NCI-H2029 treated with DMSO at 0.1 percent for 48 hours (cell line): Measurements from ENCODE around the gene ZNF428.
"Not testable (repeated sequence)": the region's sequence is repeated elsewhere in the genome, so short reads cannot be mapped to it uniquely, and the experiment has no call there.

ENCODE experiments used
- DNase-seq: peaks from one replicate; lab custom pipeline; 2025; lab: John Stamatoyannopoulos, UW

Gene ZNF428

DNA sequence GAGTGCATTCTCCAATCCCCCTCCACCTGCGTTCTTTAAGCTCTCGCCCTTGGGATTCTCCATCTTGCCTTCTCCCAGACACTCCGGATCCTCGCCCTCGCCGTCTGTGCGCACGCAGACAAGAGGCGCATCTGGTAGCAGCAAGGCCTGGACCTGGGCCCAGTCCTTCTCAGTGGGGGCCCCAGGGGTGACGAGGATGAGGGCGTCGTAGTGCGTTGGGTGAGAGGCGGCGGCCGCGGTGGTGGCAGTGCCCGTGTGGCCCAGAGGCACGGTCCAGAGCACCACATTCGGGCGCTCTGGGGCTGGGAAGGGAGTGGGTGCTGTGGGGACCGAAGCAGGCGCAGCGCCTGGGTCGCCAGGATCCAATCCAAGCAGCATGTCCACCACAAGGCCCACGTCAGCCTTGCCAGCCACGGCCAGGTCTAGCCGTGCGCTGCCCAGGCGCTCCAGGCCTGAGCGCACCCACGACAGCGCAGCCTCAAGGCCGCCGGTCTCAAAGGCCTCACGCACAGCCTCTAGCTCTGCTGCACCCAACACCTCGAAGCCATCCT is 26.6 kb downstream of the ZNF428 start:
- no peak for DNase-seq

DNA sequence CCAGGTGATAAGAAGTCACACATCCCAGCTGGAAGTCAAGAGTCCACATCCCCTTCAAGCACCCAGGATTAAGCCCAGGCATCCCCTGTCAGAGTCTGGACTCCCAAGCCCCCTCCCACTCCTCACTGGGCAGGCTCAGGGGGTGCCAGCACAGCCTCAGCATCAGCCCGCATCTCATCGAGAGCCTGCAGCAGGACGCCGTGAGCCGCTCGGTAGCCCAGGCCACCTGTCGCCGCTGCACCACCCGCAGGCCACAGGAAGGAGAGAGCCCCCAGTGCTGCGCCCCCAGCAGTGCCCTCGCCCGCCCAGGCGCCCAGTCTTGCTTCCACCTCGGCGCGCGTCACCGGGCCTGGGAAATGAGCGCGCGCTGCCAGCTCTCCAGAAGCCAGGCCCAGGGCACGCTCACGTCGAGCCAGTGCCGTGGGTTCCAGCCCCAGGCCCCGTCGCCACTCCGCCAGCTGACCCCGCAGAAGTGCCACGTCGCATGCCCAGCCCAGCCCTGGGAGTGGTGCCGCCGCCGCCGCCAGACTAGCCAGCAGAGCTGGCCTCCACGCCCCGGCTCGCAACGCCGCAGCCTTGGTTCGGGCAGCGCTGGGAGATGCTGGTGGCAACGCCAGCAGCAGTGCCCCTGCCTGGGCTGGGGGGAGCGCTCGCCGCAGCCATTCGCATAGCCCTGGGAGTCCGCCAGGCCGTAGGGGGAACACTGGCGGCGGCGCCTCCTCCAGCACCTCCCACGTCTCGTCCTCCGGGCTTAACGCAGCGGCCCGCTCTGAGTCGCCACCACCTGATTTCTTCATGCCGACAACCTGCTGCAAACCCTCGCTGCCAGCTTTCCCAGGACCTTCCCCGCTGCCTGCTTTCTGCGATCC is 27.3 kb downstream of the ZNF428 start:
- DNase-seq, result no peak

GRCh38 chr19:43589678-43590077 is 29.8 kb downstream of the ZNF428 start:
- DNase-seq, result no peak

GRCh38 chr19:43589277-43589676 is 30.2 kb downstream of the ZNF428 start:
- no peak for DNase-seq

- not testable (repeated sequence) for DNase-seq
Measured at GRCh38 chr19:43587029-43587428, 32.4 kb downstream of the ZNF428 start.

DNA sequence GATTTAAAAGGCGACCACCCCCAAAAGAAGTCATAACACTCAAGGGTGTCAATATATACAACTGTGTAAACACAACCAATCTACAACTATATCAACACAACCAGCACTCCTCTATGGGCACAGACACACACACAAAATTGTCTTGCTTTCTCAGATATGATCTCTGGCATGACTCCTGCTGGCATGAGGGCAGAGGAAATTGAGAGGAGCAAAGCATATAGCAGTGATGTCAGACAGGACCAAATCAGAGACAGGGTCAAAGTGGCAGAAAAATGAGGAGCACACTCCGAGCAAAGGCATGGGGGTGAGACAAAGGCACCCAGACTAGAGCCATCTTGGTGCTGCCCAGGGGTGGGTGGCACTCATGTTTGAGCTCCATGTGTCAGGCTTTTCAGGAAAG is 33.1 kb downstream of the ZNF428 start:
- no peak for DNase-seq

DNA sequence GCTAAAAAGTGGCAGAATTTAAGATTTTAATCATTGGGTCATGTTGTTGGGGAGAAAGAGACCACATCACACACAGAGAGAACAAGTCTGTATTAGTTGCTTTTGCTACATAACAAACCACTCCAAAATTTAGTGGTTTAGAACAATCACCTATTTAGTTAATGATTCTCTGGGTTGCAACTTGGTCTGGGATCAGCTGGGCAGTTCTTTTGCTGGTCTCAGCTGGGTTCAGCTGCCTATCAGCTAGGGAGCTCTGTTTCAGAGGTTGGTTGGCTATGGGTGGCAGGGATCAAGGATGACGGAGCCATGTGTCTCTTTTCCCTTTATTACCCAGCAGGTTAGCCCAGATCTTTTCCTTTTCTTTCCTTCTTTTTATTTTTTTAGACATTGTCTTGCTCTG is 34.9 kb downstream of the ZNF428 start:
- DNase-seq, result no peak

- no peak for DNase-seq
Measured at GRCh38 chr19:43582495-43582894, 36.9 kb downstream of the ZNF428 start.

GRCh38 chr19:43581467-43581866 is 38.0 kb downstream of the ZNF428 start:
- no peak for DNase-seq

- DNase-seq, result no peak
Measured at GRCh38 chr19:43578787-43579186, 40.6 kb downstream of the ZNF428 start.

DNA sequence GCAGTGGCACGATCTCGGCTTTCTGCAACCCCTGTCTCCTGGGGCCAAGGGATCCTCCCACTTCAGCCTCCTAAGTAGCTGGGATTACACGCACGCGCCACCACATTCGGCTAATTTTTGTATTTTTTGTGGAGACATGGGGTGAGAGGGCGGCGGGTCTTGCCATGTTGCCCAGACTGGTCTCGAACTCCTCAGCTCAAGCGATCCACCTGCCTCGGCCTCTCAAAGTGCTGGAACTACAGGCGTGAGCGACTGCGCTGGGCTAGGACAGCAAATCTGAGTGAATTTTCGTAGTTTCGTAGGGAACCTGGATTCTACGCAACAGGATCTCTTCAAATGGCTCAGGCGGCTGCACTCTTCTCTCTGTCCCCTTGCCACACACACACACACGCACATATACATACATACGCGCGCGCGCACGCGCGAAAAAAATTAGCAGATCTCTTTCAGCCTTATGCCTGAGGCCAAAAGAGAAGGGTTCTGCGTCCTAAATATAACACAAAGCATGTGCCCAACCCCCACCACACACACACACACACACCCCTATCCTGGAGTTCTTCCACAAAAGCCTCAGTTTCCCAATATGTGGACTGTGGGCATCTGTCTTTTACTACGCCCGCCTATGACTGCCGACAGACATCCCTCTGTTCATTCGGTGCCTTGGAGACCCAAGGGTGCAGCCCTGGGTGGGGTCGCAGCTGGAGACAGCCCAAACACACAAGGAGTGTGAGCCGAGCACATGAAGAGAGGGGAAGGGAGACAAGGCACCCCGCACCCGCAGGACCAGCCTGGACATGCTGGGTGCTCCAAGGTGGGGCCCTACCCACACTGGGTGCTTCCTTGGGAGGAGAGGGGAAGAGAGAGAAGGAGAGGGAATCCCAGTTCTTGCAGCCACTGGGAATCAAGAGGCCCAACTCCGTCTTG is 43.2 kb downstream of the ZNF428 start:
- no peak for DNase-seq

DNA sequence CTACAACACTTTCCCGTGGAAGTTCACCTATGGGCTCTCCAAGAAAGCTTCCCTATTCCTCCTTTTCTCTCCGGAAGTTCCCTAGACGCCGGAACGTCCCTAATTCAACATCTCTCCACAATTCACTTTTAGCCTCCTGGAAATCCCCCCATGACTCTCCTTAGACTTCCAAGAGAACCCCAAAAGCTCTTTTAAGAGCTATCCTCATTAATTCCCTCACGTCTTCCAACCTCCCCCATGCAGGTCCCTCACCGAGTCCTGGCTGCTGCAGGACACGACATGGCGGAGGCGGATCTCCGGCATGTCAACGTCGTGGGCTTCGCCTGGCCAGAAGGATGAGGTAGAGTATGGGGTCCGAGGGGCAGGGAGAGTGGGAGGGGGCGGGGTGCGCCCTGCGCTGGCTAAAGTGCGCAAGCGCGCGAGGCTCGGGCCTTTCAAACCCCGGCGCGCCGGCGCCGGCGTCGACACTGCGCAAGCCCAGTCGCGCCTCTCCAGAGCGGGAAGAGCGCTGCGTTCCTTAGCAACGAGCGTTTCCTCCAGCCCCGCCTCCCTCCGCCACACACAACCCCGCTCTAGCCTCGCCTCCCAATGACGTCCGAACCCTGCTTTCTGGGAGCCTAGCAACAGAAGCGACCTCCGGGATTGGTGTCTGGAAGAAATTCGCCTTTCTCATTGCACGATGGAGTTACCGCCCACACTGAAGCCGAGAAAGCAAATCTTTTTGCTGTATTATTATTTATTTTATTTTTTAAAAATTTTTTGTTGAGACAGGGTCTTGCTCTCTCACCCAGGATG is 44.1 kb downstream of the ZNF428 start, which contains the start of the genes PINLYP and XRCC1:
TSS of gene PINLYP (plus strand) at position 646 of the 795 bp plus-strand sequence. CDS start 1,391 bp downstream, outside the sequence.
TSS of gene XRCC1 (minus strand) at position 372 of the 795 bp plus-strand sequence. CDS start at position 303, 69 bp downstream.
- peak; percentile 97 for DNase-seq

DNA sequence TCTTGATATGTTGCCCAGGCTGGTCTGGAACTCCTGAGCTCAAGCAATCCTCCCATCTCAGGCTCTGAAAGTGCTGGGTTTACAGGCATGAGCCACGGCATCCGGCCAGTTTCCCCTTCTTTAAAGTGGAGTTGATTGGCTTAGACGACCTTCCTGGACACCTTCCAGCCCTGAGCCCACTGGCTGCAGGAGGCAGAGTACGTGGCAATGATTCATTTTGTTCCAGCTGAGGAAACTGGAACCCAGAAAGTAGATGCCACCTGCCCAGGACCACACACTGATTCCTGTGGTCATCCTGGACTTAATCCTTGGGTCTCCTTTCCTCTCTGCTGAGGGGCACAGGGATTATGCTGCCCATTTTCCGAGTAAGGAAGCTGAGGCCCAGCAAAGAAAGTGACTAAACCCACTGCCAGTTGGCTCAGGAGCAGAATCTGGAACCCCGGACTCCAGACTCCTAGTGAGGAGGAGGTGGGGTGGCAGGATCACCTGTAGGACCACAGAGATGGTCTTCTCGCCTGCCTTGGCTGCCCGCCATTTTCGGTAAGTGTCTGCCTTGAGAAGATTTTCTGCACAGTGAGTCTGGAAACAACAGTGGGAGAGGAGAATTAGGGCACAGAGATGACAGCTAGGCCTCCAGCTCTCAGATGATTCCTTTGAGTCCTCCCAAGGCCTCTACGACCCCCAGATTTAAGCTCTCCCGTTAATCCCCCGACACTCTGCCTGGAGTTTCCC is 44.8 kb downstream of the ZNF428 start:
- peak; percentile 22 for DNase-seq

- peak; percentile 81 for DNase-seq
Measured at GRCh38 chr19:43572171-43572588, 47.2 kb downstream of the ZNF428 start.

DNA sequence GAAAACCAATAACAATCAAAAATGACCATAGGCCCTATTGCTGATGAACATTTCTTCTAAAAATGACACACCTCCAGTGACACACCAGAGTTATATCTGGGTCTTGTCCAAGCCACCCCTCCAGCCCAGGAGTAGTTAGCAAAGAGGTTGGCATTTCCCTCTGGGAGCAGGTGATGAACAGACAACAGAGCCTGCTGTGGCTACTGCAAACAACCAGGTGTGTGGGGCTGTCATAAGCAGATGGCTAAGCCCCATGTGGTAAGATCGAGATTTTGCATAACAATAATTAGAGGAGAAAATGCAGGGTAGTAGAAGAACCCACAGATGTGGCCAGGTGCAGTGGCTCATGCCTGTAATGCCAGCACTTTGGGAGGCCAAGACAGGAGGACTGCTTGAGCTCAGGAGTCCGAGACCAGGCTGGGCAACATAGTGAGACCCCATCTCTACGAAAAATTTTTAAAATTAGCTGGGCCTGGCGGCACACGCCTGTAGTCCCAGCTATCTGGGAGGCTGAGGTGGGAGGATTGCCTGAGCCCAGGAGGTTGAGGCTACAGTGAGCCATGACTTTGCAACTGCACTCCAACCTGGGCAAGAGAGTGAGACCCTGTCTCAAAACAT is 49.1 kb downstream of the ZNF428 start:
- peak; percentile 78 for DNase-seq

- DNase-seq, result no peak
Measured at GRCh38 chr19:43569657-43570056, 49.8 kb downstream of the ZNF428 start.

GRCh38 chr19:43564800-43565199 is 54.6 kb downstream of the ZNF428 start:
- no peak for DNase-seq

DNA sequence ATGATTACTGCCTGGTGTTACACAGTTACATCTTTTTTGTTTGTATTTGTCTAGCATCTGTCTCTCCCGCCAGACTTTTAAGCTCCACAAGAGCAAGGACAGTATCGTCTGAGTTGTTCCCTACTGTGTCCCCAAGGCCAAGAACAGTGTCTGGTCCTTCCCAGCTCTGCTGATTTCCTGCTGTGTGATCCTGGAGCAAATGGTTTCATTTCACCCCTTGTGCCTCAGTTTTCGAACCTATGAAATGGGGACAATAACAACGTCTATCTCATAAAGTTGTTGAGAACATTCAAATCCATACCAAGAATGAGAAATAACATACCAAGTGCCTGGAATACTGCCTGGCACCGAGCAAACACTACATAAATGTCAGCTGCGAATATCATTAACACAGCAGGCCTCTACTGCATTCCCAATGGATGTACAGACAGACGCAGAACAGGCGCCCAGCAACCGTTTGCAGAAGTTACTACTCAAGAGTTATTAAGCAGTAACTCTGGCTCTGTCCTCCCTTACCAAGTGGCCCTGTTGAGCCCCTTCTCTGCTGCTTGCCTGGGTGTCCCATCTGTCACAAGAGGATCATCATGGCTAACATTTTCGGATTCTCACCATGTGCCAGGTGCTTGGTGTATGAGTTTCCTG is 55.5 kb downstream of the ZNF428 start:
- no peak for DNase-seq

DNA sequence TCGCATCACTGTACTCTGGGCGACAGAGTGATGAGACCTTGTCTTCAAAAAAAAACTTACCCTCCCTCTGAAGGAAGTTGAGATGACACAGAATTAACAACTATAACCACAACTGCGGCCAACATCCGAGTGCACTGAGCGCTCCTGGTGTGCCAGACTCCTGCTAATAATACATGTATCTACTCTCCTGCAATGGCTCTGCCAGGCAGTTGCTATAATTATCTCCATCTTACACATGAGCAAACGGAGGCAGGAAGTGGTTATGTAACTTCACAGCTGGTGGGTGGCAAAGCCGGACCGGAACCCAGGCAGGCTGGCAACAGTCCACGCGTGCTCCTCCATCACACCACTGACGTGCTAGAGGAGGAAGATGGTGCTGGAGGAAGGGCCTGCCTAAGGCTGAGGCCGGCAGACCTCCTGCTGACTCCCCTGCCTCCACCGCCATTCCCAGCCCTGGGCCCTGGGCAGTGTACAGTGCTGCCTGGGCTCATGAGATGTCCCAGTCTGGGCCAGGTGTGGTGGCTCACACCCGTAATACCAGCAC is 56.7 kb downstream of the ZNF428 start:
- peak; percentile 83 for DNase-seq
